ENCODE results near the gene DOP1A. TPM values are rescaled to one million over a fixed set of nuclear protein-coding genes. Genes with fewer than 3 reads are reported as not detected.

DOP1A gene
- total RNA-seq, 4 donors from 2014 or later = 52.5 to 59.9 (median 58.0) TPM

GRCh38 chr6:83132121-83132520, 64.7 kb downstream of the DOP1A start:
- Histone ChIP-seq H3K36me3 (peaks cover 0 to 70% (median 0%) of the 10 kb centered on the region in 3 donors), H3K27me3 (no peaks in the 10 kb centered on the region), H3K4me3 (no peak overlapping the region), H3K9me3 (no peaks in the 10 kb centered on the region), H3K4me1 (no peaks in the 10 kb centered on the region), H3K27ac (no peak overlapping the region)
- DNase-seq = no peak
- TF ChIP-seq CTCF (IDR thresholded peaks at IDR 0.05) = no peak
- TF ChIP-seq POLR2A (IDR thresholded peaks at IDR 0.05) = no peak

GRCh38 chr6:83138118-83138722, 70.7 kb downstream of the DOP1A start:
- no peaks in the 10 kb centered on the region for H3K4me1 ChIP-seq
- no peak overlapping the region for H3K27ac ChIP-seq
- no peak for TF ChIP-seq CTCF (IDR thresholded peaks at IDR 0.05)
- no peak for TF ChIP-seq POLR2A (IDR thresholded peaks at IDR 0.05)
- H3K27me3 ChIP-seq = no peaks in the 10 kb centered on the region
- no peak for DNase-seq
- H3K4me3 ChIP-seq = no peak overlapping the region
- no peaks in the 10 kb centered on the region for H3K9me3 ChIP-seq
- H3K36me3 ChIP-seq = peaks cover 0 to 54% (median 0%) of the 10 kb centered on the region in 3 donors

- Histone ChIP-seq H3K4me1 (no peaks in the 10 kb centered on the region), H3K9me3 (no peaks in the 10 kb centered on the region), H3K27ac (no peak overlapping the region), H3K27me3 (no peaks in the 10 kb centered on the region), H3K4me3 (no peak overlapping the region), H3K36me3 (peaks cover 0 to 60% (median 0%) of the 10 kb centered on the region in 3 donors)
- TF ChIP-seq CTCF (IDR thresholded peaks at IDR 0.05) = no peak
- no peak for TF ChIP-seq POLR2A (IDR thresholded peaks at IDR 0.05)
- no peak for DNase-seq
Observed at GRCh38 chr6:83138758-83139157, 71.3 kb downstream of the DOP1A start.

- no peak for DNase-seq
- TF ChIP-seq POLR2A (IDR thresholded peaks at IDR 0.05) (no peak), CTCF (IDR thresholded peaks at IDR 0.05) (no peak)
- H3K27me3 ChIP-seq = no peaks in the 10 kb centered on the region
- H3K4me3 ChIP-seq = no peak overlapping the region
- no peak overlapping the region for H3K27ac ChIP-seq
- no peaks in the 10 kb centered on the region for H3K9me3 ChIP-seq
- peaks cover 0 to 5% (median 0%) of the 10 kb centered on the region in 4 donors for H3K4me1 ChIP-seq
- H3K36me3 ChIP-seq = peaks cover 0 to 42% (median 0%) of the 10 kb centered on the region in 3 donors
Observed at GRCh38 chr6:83151114-83151513, 83.6 kb downstream of the DOP1A start.

GRCh38 chr6:83152913-83153312, 85.4 kb downstream of the DOP1A start:
- Histone ChIP-seq H3K9me3 (no peaks in the 10 kb centered on the region), H3K4me1 (peaks cover 0 to 5% (median 0%) of the 10 kb centered on the region in 4 donors), H3K36me3 (peaks cover 0 to 42% (median 0%) of the 10 kb centered on the region in 3 donors), H3K27me3 (no peaks in the 10 kb centered on the region), H3K27ac (no peak overlapping the region), H3K4me3 (no peak overlapping the region)
- DNase-seq = no peak
- TF ChIP-seq POLR2A (IDR thresholded peaks at IDR 0.05) = no peak
- TF ChIP-seq CTCF (IDR thresholded peaks at IDR 0.05) = no peak

Data from Peyer's patch (tissue), 4 donors.